Adrenal gland (tissue), 12 donors: ENCODE data around the gene NUPR1. TPM values are rescaled to one million over a fixed set of nuclear protein-coding genes. Genes with fewer than 3 reads are reported as not detected.

Experiments
- DNase-seq, 7 donors: peaks; one replicate each; pipeline ENCODE4 v3.0.0-alpha.2; 2019 to 2020
- H3K27ac ChIP-seq, 5 donors: fragments of 200-600 bp; sonication (generic) in 4 of 5; 1 replicate in 3 of 5; 2 replicates in 2 of 5; pipeline versions ENCODE4 v1.5.1 to v1.8.0; 2016 to 2020; ENCODE audit warnings: mild to moderate bottlenecking in 1 of 5
- H3K27me3 ChIP-seq: fragments of 200-600 bp; 2 replicates; pipeline ENCODE4 v1.8.0; 2021
- H3K36me3 ChIP-seq, 2 donors: fragments of 200-600 bp; replicated peaks in 1 of 2; 1 replicate in 1 of 2; 2 replicates in 1 of 2; pipeline versions ENCODE4 v1.5.1 to v1.8.0; 2018 to 2022
- H3K4me1 ChIP-seq, 2 donors: fragments of 200-600 bp; replicated peaks in 1 of 2; 1 replicate in 1 of 2; 2 replicates in 1 of 2; pipeline versions ENCODE4 v1.5.1 to v1.8.0; 2018 to 2021
- H3K4me3 ChIP-seq, 4 donors: fragments of 200-600 bp; sonication (generic) in 3 of 4; one replicate each; pipeline ENCODE4 v1.5.1; 2016 to 2018
- H3K9me3 ChIP-seq, 3 donors: fragments of 200-600 bp; sonication (generic) in 1 of 3; replicated peaks in 1 of 3; 1 replicate in 2 of 3; 2 replicates in 1 of 3; pipeline versions ENCODE4 v1.5.1 to v1.8.0; 2016 to 2021
- POLR2A ChIP-seq, 2 donors: fragments of 450-650 bp; IDR thresholded peaks; one replicate each; pipeline ENCODE4 v1.6.1; 2017; ENCODE audit warnings: antibody characterized with exemption in 2 of 2, mild to moderate bottlenecking in 2 of 2, moderate library complexity in 1 of 2
- WGBS, 4 donors: extraction: QIAGEN DNeasy Blood & Tissue Kit in 2 of 4; methylation state at CpG; one replicate each; pipeline versions ENCODE4 v1.1.5 to v1.1.7; 2013 to 2017; 5-methylcytosine and 5-hydroxymethylcytosine counted together
- intact Hi-C, 2 donors: fragments of 100-400 bp; cut with DNase I; formaldehyde crosslinking; loops; one replicate each; pipeline versions ENCODE4 v1.14.1 to v1.15.0; 2022 to 2023
- polyA plus RNA-seq, 3 donors: library from polyadenylated mRNA; stranded (reverse); fragments of 200-250 nt in 2 of 3; fragments of 350-450 nt in 1 of 3; fragmentation: Illumina TruSeq in 1 of 3; extraction: RNeasy Lipid Tissue Mini Kit (QIAGEN cat#74804) in 1 of 3; gene quantifications; one replicate each; pipeline ENCODE4 v1.2.3, GENCODE V29; 2013 to 2014
- total RNA-seq, 9 donors: library from RNA; depleted of rRNA in 4 of 9; stranded (reverse); fragments of >200 nt in 4 of 9; fragments of 120-200 nt in 1 of 9; fragmentation: NEBNext Ultra II Directional in 1 of 9; extraction: Animal tissue kit (Norgen Biotek cat#: 25700) in 1 of 9; gene quantifications; one replicate each; pipeline versions ENCODE4 v1.1.0 to v1.2.4, GENCODE V29; 2013 to 2023
- TF ChIP-seq, protein P1 (sequence below), 6 experiments: fragments of 450-650 bp in 4 of 6; fragments of 200-600 bp in 2 of 6; sonication (generic) in 1 of 6; IDR thresholded peaks; 1 replicate in 5 of 6; 2 replicates in 1 of 6; pipeline versions ENCODE4 v1.5.1 to v1.8.0; 2016 to 2021; ENCODE audit warnings: antibody characterized with exemption in 6 of 6, mild to moderate bottlenecking in 2 of 6, moderate library complexity in 1 of 6
- donor health status: healthy with polysubstance abuse.
- donor health status: Bipolar disorder and iron deficiency.
- donor health status: DM: yes; HTN: yes; CAD: no.
- donor health status: DM: no; HTN: no; CAD: no.
- donor health status: DM: no; HTN: no; CAD: no.
- donor health status: DM: yes; HTN: yes; CAD: no.

The NUPR1 gene
- total and polyA plus RNA-seq, 12 donors = 4.9 to 746 (median 226) TPM

DNA sequence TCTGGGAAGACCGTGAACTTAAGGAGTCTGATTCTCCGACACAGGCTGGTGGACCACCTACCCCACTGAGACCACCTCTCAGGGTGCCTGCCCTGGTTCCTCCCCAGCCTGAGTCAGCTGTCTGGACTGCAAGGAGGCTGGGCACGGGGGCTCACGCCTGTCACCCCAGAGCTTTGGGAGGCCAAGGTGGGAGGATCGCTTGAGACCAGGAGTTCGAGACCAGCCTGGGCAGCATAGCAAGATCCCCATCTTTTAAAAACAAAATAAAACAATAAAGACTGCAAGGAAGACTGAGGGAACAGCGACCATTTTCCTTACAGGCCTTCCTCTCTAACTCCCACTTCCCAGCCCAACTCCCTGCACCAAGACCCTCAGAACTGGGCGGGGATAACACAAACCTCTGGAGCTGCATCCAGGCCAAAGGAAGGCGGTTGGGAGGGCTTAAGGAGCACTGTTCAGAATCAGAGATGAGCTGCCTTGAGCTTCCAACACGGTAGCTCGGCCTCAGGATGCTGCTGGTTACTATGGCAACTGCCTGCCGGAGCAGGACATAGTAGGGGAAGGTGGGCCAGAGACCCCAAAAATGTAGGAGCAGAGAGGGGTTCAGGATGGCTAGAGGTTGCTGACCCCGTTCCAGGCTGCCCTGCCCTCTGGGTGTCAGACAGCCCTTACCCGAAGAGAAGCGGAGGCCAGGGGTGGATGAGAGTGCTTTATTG lies 40.0 kb downstream of the NUPR1 start:
- TF ChIP-seq, protein P1, sequence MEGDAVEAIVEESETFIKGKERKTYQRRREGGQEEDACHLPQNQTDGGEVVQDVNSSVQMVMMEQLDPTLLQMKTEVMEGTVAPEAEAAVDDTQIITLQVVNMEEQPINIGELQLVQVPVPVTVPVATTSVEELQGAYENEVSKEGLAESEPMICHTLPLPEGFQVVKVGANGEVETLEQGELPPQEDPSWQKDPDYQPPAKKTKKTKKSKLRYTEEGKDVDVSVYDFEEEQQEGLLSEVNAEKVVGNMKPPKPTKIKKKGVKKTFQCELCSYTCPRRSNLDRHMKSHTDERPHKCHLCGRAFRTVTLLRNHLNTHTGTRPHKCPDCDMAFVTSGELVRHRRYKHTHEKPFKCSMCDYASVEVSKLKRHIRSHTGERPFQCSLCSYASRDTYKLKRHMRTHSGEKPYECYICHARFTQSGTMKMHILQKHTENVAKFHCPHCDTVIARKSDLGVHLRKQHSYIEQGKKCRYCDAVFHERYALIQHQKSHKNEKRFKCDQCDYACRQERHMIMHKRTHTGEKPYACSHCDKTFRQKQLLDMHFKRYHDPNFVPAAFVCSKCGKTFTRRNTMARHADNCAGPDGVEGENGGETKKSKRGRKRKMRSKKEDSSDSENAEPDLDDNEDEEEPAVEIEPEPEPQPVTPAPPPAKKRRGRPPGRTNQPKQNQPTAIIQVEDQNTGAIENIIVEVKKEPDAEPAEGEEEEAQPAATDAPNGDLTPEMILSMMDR (IDR thresholded peaks at IDR 0.05) = no peak
- TF ChIP-seq POLR2A (IDR thresholded peaks at IDR 0.05) = no peak
- WGBS, 4 donors = 80 to 91% (median 89%) methylated on average over 13 to 15 of the region's 15 CpGs
- H3K36me3 ChIP-seq = no peaks in the 10 kb centered on the region
- H3K4me3 ChIP-seq = no peak overlapping the region
- no peaks in the 10 kb centered on the region for H3K9me3 ChIP-seq
- intact Hi-C loops = loop anchor here (5.0 to 10.0 kb wide), 3 partner anchors 43 to 106 kb away; no protein-coding TSS in a partner anchor
- no peaks in the 10 kb centered on the region for H3K27me3 ChIP-seq
- DNase-seq = no peak
- no peak overlapping the region for H3K27ac ChIP-seq
- H3K4me1 ChIP-seq = no peaks in the 10 kb centered on the region

DNA sequence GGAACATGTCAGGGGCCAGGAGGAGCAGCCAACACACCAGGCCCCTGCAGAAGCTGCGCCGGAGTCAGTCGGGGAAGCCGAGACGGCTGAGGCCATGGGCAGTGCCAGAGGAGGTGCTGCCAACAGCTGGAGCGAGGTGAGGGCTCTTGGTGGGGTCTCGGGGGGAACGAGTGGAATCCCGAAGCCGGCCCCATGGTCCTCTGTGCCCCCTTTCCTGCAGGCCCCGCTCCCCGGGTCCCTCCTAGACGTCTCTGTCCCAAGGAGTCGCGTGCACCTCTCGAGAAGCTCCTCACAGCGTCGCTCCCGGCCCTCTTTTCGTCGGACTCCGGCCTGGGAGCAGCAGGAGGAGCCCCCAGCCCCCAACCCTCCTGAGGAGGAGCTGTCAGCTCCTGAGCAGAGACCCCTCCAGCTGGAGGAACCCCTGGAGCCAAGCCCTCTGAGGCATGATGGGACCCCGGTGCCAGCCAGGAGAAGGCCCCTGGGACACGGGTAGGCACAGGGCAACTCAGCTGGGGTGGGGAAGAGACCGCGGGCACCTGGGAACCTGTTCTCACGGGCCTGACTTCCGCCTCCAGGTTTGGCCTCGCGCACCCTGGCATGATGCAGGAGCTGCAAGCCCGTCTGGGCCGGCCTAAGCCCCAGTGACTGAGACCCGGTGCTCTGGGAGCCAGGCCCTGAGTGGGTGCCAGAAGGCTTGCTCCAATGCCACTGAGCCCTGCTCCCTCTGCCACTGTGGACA lies 40.7 kb downstream of the NUPR1 start:
- Histone ChIP-seq H3K27ac (no peak overlapping the region), H3K4me3 (no peak overlapping the region), H3K27me3 (no peaks in the 10 kb centered on the region), H3K4me1 (no peaks in the 10 kb centered on the region), H3K9me3 (no peaks in the 10 kb centered on the region), H3K36me3 (no peaks in the 10 kb centered on the region)
- DNase-seq = no peak
- intact Hi-C loops = loop anchor here (5.0 to 10.0 kb wide), 3 partner anchors 44 to 107 kb away; no protein-coding TSS in a partner anchor
- TF ChIP-seq, protein P1 (IDR thresholded peaks at IDR 0.05) = no peak
- no peak for TF ChIP-seq POLR2A (IDR thresholded peaks at IDR 0.05)
- WGBS, 4 donors = 76 to 86% (median 85%) methylated on average over 16 to 33 of the region's 33 CpGs

DNA sequence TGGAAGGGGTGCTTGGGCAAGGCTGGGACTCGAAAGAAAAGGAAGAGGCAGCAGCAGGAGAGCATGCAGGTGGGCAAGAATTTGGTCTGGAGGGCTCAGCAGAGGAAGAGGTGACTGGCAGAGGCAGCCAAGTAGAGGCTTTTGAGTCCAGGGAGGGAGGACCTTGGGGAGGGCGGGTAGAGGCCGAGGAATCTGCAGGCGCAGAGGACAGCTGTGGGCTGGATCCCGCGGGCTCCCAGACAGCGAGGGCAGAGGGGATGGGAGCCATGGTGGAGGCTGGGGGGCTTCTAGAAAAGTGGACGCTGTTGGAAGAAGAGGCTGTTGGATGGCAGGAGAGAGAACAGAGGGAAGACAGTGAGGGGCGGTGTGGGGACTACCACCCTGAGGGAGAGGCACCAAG lies 41.4 kb downstream of the NUPR1 start:
- H3K4me1 ChIP-seq = peaks cover 0 to 4% of the 10 kb centered on the region in 2 donors
- intact Hi-C loops = loop anchor here (5.0 to 10.0 kb wide), 3 partner anchors 45 to 107 kb away; no protein-coding TSS in a partner anchor
- H3K27me3 ChIP-seq = no peaks in the 10 kb centered on the region
- 80 to 89% (median 82%) methylated on average over 9 of the region's 9 CpGs for WGBS, 4 donors
- TF ChIP-seq POLR2A (IDR thresholded peaks at IDR 0.05) = no peak
- TF ChIP-seq, protein P1 (IDR thresholded peaks at IDR 0.05) = no peak
- no peak for DNase-seq
- H3K27ac ChIP-seq = no peak overlapping the region
- no peaks in the 10 kb centered on the region for H3K9me3 ChIP-seq
- no peaks in the 10 kb centered on the region for H3K36me3 ChIP-seq
- no peak overlapping the region for H3K4me3 ChIP-seq

DNA sequence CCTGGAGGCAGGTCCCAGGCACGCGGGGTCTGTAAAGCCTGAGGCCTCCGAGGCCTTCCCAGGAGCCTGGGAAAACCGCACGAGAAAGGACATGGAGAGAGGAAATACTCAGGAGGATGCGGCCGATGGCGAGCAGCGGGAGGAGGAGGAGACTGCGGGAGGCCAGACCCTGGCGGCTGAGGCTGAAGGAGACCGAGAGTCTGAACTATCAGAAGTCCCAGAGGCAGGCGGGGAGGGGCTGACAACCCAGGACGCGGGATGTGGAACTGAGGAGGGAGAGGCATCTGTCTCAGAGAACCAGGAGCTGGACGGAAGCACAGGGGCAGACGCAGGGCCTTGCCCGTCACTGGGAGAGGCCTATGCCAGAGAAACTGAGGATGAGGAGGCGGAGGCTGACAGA lies 41.9 kb downstream of the NUPR1 start:
- Histone ChIP-seq H3K36me3 (no peaks in the 10 kb centered on the region), H3K4me3 (no peak overlapping the region), H3K27ac (no peak overlapping the region), H3K27me3 (no peaks in the 10 kb centered on the region), H3K4me1 (peaks cover 0 to 5% of the 10 kb centered on the region in 2 donors), H3K9me3 (no peaks in the 10 kb centered on the region)
- no peak for TF ChIP-seq POLR2A (IDR thresholded peaks at IDR 0.05)
- TF ChIP-seq, protein P1 (IDR thresholded peaks at IDR 0.05) = no peak
- intact Hi-C loops = loop anchor here (5.0 to 10.0 kb wide), 3 partner anchors 45 to 108 kb away; no protein-coding TSS in a partner anchor
- DNase-seq = no peak
- 82 to 88% (median 84%) methylated on average over 19 of the region's 19 CpGs for WGBS, 4 donors
